Measurements from ENCODE around the gene KCNRG.
"Not testable (repeated sequence)": the region's sequence is repeated elsewhere in the genome, so short reads cannot be mapped to it uniquely, and the experiment has no call there.

KCNRG gene

DNA sequence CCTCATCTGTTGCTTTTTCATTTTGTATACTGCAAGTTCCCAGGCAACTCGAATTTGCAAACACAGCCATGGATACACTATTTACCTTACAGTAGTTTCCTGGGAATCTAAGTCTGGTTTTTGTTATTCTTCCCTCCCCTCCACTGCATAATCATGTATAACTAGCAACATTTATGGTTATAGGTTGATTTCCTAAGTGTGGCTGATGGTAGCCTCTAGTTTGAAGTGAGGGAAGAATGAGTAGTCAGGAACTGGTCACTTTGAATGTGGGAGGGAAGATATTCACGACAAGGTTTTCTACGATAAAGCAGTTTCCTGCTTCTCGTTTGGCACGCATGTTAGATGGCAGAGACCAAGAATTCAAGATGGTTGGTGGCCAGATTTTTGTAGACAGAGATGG, at the start of gene KCNRG:
Gene KCNRG (plus strand): TSS at position 187 of the 400 bp plus-strand sequence. CDS start 50 bp downstream, at position 237.
- DNase-seq: no peak

DNA sequence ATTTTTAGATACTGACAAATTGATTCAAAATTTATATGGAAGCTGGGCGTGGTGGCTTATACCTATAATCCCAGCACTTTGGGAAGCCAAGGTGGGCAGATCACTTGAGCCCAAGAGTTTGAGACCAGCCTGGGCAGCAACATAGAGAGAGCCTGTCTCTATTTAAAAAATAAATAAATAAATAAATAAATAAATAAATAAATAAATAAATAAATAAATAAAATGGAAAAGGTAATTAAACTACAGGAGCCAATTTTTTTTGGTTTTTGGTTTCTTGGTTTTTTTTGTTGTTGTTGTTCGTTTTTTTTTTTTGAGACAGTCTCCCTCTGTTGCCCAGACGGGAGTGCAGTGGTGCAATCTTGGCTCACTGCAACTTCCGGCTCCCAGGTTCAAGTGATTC, 47.8 kb upstream of the KCNRG start:
- DNase-seq: no peak

DNA sequence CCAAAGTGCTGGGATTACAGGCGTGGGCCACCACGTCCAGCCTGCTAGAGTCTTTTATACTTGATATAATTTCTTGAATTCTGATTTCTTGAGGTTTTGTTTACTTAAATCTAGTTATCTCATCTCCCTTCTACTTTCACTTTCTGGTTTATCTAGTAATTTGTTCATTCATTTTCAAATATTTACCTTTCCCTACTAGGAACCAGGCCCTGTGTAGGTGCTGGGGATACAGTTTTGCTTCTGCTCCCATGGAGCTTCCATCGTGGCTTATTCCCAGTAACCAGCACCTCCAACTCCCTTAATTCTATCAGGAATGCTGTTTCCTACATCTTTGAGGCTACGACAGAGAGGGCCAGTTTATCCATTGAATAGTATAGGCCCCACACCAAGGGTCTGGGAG, 42.5 kb upstream of the KCNRG start:
- no peak for DNase-seq

- no peak for DNase-seq
These were observed 39.4 kb upstream of the KCNRG start for GRCh38 chr13:49975826-49976225.

DNA sequence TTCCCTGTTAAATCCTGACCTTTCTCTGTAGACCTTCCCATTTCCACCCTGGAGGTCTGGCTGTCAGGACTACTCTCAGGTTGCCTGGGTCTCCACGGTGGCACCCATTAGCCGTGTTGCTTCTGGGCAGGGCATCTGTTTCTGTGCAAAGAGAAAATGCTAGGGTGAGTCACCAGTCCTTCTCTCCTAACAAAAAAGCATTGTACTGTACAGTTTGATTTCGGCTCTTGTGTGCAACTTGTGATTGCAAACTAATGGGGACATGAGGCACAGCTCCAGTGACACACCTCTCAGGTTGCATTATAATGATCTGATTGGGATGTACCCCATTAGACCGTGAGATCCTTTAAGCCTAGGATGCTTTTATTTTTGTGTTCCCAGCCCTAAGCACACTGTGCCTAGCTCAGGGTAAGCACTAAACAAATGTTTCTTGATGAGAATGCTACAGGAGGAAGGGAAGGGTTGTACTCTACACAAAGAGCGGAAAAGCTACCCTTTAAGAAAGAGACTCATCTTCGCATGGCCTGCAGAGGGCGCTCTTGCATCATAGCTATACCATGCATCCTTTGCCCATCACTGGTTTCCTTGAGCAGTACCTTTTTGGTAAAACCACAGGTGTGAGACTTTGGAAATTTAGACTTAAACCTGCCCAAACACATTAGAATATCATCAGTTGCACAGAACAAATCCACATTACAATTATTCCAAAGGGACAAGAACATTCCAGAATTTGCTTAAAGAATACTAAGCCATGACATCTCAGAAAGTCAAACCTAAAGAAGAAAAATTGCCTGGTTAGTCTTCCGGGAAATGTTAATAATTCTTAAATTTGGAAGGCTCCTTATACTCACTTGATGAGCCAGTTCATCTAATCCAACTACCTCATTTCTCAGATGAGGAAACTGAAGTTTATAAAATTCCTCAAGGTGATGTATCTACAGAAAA, 38.7 kb upstream of the KCNRG start:
- DNase-seq: peak; percentile 59

DNA sequence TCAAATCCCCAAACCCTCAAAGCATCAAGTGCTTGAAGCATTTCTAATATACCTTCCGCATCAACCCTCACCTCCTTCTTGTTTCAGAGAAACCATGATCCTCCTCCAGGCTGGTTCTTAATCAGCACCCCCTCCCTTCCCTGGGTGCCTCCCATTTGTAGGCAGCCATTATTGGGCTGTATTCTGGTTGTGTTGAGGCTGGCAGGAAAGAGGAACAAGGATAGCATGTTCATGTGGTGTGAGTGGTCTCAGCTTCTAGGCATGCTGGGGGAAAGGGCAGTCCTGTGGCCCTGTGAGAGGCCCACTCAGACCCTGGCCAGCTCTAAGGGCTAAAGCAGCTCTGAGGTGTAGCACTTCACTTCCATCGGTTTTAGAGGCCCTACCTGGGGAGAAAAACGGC, 37.3 kb upstream of the KCNRG start:
- no peak for DNase-seq

DNA sequence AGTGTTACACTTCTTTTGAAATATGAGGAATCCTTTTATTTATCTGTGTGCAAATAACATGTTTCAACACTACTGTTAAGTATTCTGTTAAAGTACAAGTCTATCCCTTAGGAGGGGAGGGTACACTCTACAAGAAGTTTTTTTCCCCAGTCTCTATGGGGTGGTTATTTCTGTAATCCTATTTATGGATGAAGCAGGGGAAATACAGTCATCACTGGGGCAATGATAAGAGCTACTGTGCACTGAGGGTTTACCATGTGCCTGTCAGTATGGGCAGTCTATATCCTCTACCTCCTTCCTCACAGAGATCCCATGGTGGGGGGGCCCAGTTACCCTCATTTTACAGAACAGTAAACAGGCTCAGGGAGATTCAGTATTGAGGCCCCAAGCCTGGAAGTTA, 35.0 kb upstream of the KCNRG start:
- DNase-seq: no peak

DNA sequence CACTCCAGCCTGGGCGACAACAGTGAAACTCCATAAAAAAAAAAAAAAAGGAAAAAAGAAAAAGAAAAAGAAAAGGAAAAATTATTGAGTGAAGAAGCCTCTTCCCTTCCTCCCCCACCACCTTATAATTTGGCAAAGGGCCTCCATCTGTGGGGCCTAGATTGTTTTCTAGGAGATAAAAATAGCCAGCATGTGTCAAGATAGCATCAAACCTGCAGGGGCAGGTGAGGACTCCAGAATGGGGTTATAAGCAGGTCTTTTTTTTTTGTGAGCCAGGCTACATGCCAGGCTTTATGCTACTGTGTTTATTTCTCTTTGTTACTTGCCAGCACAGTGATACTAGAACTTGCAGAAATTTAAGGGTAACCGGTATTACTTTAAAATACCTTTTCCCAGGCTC, 30.1 kb upstream of the KCNRG start:
- no peak for DNase-seq

DNA sequence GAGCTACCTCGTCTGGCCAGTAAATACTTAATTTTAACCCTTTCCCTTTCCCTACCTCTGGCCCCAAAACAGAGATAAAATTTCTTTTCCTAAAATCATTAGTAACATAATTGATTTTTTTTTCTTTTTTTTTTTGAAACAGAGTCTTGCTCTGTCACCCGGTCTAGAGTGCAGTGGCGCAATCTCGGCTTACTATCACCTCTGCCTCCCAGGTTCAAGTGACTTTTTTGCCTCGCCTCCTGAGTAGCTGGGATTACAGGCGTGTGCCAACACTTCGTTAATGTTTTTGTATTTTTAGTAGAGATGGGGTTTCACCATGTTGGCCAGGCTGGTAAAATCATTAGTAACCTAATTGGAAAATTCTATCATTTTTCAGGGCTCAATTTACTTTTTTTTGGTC, 28.8 kb upstream of the KCNRG start:
- no peak for DNase-seq

DNA sequence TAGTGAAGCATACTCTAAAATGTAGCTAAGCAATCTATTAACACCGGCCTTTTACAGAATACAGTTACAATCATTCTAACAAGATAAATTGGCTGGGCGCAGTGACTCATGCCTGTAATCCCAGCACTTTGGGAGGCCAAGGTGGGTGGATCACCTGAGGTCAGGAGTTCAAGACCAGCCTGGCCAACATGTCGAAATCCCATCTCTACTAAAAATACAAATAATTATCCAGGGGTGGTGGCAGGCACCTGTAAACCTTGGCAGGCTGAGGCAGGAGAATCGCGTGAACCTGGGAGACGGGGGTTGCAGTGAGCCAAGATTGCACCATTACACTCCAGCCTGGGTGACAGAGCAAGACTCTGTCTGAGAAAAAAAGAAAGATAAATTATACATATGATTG, 24.6 kb upstream of the KCNRG start:
- DNase-seq: not testable (repeated sequence)

DNA sequence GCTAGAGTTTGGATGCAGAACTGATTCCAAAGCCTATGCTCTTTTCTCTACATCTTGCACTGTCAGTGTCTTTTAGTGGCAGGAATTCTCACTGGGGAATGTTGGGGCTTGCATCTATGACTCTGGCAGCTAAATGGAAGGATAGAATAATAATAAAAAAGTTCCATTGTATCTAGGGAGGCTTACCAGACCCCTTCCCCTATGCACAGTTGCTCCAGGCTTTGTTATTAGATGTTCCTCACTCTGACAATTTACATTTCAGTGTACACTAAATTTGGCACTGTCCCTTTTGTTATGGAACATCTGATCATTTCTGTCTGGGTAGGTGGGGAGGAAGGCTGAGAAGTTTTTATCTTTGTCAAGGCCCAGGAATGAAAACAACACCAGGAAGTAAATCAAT, 22.1 kb upstream of the KCNRG start:
- no peak for DNase-seq

DNA sequence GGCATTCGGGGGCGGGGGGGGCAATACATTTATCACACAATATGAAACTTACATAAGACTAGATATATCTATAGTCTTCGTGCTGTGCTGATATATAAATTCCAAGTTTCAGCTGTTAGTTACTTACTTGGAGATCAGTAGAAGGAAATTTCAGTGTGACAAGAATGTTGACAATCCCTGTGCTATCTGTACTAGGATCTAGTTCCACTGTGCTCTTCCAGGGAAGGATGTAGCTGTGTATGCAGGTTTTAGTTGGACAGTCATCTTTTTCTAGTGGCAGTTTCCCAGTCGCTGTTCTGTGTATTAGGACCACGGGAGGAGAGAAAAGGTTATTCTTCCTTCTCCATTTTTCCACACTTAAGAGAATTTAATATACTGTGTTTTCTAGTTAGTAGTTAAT, 21.6 kb upstream of the KCNRG start:
- no peak for DNase-seq

- DNase-seq: no peak
These were observed 19.6 kb upstream of the KCNRG start for GRCh38 chr13:49995625-49996101.

DNA sequence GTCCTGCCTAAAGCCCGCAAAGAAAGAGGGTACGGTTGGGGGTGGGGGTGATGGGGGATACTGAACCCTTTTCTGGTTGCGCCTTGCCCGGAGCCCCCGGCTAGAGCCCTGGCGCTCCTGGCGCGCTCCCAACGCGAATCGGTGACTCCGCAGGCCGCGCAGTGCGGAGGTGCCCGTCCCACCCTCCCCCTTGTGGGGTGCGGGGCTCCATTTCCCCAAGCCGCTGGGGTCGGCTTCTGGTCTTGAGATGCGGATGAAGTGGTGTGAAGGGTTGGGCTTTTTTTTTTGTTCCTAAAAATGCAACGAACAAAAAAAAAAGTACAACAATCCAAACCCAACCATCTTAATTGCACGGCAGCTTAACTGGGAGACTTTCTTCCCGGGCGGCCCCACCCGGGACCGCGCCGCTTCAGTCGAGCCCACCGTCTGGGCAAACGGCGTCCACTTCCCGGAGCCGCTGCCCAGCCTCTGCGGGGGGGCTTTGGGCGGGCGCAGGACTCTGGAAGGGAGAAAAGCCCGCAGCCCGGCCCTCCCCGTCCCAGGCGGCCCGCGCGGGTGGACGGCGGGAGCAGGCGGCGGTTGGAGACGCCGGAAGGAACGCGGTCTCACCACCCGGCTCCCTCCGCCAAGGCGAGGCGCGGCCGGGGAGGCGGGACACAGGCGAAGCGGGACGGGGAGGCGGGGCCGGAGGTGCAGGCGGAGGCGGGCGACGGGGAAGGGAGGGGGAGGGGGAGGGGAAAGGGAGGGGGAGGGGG, 18.9 kb upstream of the KCNRG start:
- peak; percentile 92 for DNase-seq

GRCh38 chr13:49996951-49997895, 18.0 kb upstream of the KCNRG start, which contains the start of gene TRIM13:
Gene TRIM13 (plus strand): TSS chr13:49997042. CDS start chr13:50011941, 14,899 bp downstream.
- peak; percentile 98 for DNase-seq

DNA sequence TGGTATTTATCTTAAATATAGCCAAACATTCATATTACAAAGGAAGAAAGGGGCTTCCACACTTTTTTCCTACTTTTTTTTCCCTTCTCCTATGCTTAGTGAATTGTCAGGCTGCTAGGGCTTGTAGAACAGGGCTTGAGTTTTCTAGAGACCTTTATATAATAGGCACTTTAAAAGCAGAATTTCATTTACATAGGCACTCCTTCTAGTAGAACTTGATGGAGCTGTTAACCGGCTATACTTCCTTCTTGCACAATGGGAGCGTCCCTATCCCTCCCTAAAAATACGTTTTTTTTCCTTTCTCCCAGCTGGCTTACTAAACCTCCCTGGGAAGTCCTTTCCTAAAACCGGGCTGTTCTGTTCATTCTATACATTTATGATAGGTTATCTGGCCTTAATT, 17.3 kb upstream of the KCNRG start:
- DNase-seq: no peak

DNA sequence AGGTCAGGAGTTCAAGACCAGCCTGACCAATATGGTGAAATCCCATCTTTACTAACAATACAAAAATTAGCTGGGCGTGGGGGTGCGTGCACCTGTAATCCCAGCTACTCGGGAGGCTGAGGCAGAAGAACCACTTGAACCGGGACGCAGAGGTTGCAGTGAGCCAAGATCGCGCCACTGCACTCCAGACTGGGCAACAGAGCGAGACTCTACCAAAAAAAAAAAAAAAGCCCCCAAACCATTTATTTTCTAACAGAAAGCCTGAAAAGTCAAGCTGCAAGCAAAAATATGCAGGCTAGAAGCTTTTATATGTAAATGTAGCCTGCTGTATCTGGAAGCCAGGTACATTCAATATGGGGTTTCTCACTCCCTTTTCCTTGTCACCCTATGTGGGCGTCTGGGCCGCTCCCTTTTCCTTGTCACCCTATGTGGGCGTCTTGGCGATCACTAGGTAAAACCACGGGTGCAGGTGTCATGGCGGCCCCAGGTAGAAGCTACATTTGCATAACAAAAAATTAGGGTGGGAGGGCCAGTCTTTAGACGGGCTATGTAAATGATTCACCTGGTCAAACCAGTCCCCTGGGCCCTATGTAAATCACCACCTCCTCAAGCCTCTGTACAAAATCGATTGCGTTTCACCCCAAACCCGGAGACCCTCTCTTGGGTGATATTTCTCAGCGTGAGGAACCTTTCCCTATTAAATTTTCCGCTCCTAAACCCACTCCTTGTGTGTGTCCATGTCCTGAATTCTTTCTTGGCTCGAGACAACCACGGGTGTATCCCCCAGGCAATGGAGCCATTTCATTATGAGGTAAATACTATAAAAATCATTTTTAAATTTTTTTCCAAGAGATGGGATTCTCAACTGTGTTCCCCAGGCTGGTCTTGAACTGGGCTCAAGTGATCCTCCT, 16.3 kb upstream of the KCNRG start:
- no peak for DNase-seq

- DNase-seq: no peak
These were observed 14.0 kb upstream of the KCNRG start for GRCh38 chr13:50001287-50001686.

DNA sequence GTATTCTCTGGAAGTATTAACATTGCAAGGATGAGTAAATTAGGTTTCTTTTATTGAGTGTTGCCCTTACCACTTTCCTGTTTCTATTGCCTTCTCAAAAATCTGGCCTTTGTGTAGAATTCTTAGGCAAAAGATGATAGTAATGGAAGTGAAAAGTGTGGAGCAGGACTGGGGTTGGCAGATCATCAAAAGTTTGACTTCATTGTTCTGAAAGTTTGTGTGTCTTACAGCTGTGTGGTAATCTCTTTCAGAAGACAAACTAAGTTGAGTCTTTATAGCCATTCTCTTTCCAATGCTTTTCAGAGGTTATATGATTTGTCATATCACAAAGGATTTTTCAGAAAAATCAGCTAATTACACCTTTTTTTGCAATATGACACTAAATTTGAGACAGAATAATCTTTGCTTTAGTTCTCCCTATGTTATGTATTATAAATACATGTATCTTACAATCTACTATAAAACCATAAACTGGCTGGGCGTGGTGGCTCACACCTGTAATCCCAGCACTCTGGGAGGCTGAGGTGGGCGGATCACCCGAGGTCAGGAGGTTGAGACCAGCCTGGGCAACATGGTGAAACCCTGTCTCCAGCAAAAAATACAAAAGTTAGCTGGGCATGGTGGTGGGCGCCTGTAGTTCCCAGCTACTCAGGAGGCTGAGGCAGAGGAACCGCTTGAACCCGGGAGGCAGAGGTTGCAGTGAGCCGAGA, 8.7 kb upstream of the KCNRG start:
- DNase-seq: no peak

DNA sequence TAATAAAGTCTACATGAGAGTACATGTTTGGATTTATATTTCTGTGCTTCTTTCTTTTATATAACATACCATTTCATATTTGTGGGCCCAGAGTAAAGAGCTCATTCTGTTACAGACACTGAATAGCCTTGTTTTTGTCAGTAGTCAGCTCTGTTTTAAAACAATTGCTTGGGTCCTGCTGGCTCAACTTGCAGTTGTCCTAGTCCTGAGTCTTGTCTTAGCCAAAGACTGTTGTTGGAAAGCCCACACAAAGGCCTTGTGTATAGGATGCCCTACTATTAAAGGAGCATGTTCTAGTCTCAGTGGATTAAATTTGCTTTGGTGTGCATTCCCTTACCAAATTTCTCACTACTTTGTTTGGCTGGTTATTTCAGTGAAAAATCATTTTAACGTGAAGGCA, 3.8 kb upstream of the KCNRG start:
- no peak for DNase-seq

All from retina (tissue), 1 donor.